Activated T-cell treated with anti-CD3 and anti-CD28 coated beads, Interleukin-2, amount 50 U/mL, for 4 hours (primary cell): Measurements from ENCODE around the gene REV3L. TPM values are rescaled to one million over a fixed set of nuclear protein-coding genes. Genes with fewer than 3 reads are reported as not detected.

Source experiments
- ATAC-seq, 2 donors: fragments of 200-7000 bp; cut with Tn5 transposase; one replicate each; pipeline ENCODE4 v1.10.0; 2021
- DNase-seq: peaks from one replicate; pipeline ENCODE4 v3.0.0-alpha.2; 2020
- H3K27me3 Mint-ChIP-seq: one replicate; pipeline ENCODE4 v1.8.0; 2021; ENCODE audit warnings: low read depth, mixed read lengths
- H3K36me3 Mint-ChIP-seq: one replicate; pipeline ENCODE4 v1.8.0; 2022; ENCODE audit warnings: mixed read lengths; ENCODE audit not compliant: insufficient read depth
- H3K4me1 Mint-ChIP-seq: one replicate; pipeline ENCODE4 v1.8.0; 2021; ENCODE audit warnings: low read depth, mixed read lengths
- H3K4me3 Mint-ChIP-seq: one replicate; pipeline ENCODE4 v1.8.0; 2021; ENCODE audit warnings: mild to moderate bottlenecking, moderate library complexity, mixed read lengths
- H3K9me3 Mint-ChIP-seq: one replicate; pipeline ENCODE4 v1.8.0; 2021; ENCODE audit warnings: mixed read lengths
- total RNA-seq, 3 donors: library from RNA; stranded (reverse); gene quantifications; one replicate each; pipeline ENCODE4 v1.2.1, GENCODE V29; 2021

REV3L gene
- total RNA-seq, 3 donors from 2014 or later, result 12.7 to 18.8 (median 14.5) TPM

DNA sequence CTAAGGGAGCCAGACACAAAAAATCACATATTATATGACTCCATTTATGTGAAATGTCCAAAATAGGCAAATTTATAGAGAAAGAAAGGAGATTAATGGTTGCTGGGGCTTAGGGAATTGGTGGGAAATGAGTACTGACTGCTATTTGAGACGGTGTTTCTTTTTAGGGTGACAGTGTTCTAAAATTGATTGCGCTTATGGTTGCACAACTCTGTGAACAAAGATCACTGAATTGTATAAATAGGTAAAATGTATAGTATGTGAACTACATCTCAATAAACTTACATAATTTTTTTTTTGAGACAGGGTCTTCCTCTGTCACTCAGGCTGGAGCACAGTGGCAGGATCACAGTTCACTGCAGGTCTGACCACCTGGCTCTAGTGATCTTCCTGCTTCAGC is 45.4 kb downstream of the REV3L start:
- ATAC-seq (no peak), DNase-seq (no peak)
- Mint-ChIP-seq H3K36me3 (peaks cover 16% of the 10 kb centered on the region), H3K27me3 (no peaks in the 10 kb centered on the region), H3K4me1 (peaks cover 45% of the 10 kb centered on the region), H3K4me3 (no peak overlapping the region), H3K9me3 (peaks cover 11% of the 10 kb centered on the region)

DNA sequence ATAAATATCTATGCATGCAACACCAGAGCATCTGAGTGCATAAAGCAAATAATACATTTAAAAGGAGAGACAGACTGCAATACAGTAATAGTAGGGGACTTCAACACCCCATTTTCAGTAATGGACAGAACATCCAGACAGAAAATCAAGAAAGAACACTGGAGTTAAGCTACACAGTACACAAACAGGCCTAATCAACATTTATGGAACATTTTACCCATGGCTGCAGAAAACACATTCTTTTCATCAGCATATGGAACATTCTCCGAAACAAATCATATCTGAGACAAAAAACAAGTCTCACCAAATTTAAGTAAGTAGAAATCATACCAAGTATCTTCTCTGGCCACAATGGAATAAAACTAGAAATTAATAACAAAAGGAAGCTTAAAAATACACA is 50.5 kb downstream of the REV3L start:
- no peaks in the 10 kb centered on the region for H3K27me3 Mint-ChIP-seq
- DNase-seq, result no peak
- no peak for ATAC-seq
- H3K9me3 Mint-ChIP-seq, result peaks cover 33% of the 10 kb centered on the region
- H3K4me3 Mint-ChIP-seq, result no peak overlapping the region
- peaks cover 55% of the 10 kb centered on the region for H3K4me1 Mint-ChIP-seq
- peaks cover 40% of the 10 kb centered on the region for H3K36me3 Mint-ChIP-seq

DNA sequence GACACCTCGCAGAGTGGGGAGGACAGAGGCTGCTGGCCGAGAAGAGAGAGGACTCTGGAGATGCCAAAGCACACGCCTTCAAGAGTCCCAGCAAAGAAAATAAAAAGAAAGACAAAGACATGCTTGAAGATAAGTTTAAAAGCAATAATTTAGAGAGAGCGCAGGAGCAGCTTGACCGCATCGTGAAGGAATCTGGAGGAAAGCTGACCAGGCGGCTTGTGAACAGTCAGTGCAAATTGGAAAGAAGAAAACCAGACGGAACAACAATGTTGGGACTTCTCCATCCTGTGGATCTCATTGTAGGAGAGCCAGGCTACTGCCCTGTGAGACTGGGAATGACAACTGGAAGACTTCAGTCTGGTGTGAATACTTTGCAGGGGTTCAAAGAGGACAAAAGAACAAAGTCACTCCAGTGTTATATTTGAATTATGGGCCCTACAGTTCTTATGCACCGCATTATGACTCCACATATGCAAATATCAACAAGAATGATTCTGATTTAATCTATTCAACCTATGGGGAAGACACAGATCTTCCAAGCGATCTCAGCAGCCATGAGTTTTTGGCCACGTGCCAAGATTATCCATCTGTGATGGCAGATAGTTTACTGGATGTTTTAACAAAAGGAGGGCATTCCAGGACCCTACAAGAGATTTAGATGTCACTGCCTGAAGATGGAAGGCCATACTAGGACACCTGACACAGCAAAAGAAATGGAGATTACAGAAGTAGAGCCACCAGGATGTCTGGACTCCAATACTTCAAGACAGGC is 52.2 kb downstream of the REV3L start:
- H3K9me3 Mint-ChIP-seq, result peaks cover 31% of the 10 kb centered on the region
- H3K27me3 Mint-ChIP-seq, result no peaks in the 10 kb centered on the region
- peaks cover 57% of the 10 kb centered on the region for H3K4me1 Mint-ChIP-seq
- H3K36me3 Mint-ChIP-seq, result peaks cover 40% of the 10 kb centered on the region
- no peak for ATAC-seq
- no peak overlapping the region for H3K4me3 Mint-ChIP-seq
- no peak for DNase-seq

DNA sequence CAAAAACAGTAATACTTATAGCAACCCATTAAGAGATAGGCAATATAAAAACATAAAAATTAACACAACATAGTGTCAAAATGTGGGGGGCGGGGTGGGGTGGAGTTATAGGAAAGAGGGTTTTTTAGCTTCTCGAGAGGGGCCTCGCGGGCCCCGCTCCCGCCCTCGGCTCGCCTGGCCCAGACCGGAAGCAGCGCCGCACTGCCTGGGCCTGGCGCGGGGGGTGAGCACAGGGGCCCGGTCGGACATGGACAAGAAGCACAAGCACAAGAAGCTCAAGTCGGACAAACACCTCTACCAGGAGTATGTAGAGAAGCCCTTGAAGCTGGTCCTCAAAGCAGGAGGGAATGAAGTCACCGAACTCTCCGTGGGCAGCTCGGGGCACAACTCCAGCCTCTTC is 53.4 kb downstream of the REV3L start:
- H3K36me3 Mint-ChIP-seq, result peaks cover 30% of the 10 kb centered on the region
- no peak overlapping the region for H3K4me3 Mint-ChIP-seq
- H3K9me3 Mint-ChIP-seq, result peaks cover 23% of the 10 kb centered on the region
- H3K27me3 Mint-ChIP-seq, result no peaks in the 10 kb centered on the region
- peaks cover 51% of the 10 kb centered on the region for H3K4me1 Mint-ChIP-seq
- DNase-seq (no peak), ATAC-seq (no peak)

DNA sequence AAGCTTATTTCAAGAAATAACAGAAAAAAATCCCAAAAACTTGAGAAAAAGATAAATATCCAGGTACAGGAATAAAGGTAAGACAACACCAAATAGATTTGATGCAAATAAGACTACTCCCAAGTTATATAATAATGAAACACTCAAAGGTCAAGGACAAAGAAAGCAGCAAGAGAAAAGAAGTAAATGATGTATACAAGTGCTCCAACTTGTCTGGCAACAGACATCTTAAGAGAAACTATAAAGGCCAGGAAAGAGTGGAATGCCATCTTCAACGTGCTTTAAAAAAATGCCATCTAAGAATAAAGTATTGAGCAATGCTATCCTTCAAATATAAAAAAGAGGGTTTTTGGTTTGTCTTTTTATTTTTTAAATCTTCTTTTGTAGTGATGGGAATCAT is 54.2 kb downstream of the REV3L start:
- no peak for DNase-seq
- Mint-ChIP-seq H3K9me3 (peaks cover 23% of the 10 kb centered on the region), H3K36me3 (peaks cover 30% of the 10 kb centered on the region), H3K27me3 (no peaks in the 10 kb centered on the region), H3K4me1 (peaks cover 56% of the 10 kb centered on the region), H3K4me3 (no peak overlapping the region)
- ATAC-seq, result no peak

DNA sequence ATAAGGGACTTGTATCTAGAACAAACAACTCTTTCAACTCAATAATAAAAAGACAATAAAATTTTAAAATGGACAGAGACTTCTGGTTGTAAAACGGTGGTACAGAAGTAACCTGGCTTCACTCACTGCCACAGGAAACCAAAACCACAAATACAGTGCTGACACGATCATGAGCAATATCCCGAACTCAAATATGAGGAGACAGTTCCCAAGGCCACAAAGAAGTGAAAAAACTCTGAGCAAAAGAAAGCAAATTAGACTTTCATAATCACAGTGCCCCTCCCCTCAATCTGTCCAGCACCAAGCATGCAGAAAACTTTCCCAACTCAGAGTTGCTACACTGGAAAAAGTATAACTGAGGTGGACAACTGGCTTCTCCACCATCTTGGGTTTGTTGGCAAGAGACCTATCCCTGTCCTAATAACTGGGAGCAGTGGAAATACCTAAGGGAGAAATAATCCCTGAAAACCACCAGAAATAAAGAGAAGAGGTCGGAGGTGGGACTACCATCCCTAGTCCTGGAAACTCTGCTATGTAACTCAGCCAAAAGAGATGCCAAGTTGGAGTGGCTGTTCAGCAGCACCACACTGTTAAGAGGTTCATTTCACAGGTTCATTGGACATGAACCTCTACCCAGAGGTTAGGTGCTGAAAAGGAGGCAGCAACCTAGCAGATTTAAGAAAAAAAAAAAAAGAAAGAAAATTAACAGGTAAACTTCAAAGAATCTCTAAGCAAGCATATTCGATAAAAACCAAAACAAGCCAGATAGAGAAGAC is 55.5 kb downstream of the REV3L start:
- DNase-seq (peak; percentile 4), ATAC-seq (peak; percentile 91 to 95)
- H3K4me3 Mint-ChIP-seq, result peak overlapping the region; percentile 67
- no peaks in the 10 kb centered on the region for H3K27me3 Mint-ChIP-seq
- H3K9me3 Mint-ChIP-seq, result peaks cover 23% of the 10 kb centered on the region
- peaks cover 32% of the 10 kb centered on the region for H3K36me3 Mint-ChIP-seq
- H3K4me1 Mint-ChIP-seq, result peaks cover 54% of the 10 kb centered on the region

DNA sequence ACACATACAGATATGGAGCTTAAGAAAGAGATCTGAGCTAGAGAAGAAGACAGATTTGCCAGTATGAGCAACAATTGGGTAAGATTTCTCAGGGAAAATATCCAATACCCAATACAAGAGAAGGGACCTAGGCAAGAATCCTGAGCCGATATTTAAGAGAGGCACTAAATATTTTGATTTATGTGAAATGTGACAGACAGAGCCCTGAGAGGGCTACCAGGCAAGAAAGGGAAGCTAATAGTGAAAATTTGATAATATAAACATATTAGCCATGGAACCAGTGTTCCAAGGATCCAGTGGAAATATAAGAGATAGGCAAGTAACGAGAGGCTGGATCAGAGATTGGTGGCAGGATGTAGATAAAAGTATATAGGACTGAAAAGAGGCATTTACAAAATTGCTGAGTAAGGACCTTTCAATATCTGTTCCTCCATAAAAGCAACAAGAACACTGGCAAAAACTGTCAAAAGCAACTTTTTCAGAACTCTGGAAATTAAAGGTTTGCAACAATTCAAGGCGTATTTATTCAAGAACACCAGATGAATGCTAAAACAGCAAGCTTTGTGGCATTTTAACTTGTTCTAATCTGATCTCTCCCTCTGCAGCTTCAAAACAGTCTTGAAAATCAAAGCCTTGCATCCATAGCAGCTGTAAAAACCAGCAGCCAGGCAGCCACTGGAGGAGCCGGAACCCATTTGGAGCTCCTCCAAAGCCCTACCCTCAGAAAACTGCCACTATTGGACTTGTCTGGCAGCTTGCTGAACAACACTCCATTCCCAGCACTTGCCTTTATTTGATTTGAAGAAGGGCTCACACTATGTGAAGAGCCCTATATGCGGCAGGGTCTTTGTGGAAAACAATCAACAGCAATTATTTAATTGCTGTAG is 58.8 kb downstream of the REV3L start:
- Mint-ChIP-seq H3K4me3 (no peak overlapping the region), H3K36me3 (peaks cover 17% of the 10 kb centered on the region), H3K4me1 (peaks cover 40% of the 10 kb centered on the region)

DNA sequence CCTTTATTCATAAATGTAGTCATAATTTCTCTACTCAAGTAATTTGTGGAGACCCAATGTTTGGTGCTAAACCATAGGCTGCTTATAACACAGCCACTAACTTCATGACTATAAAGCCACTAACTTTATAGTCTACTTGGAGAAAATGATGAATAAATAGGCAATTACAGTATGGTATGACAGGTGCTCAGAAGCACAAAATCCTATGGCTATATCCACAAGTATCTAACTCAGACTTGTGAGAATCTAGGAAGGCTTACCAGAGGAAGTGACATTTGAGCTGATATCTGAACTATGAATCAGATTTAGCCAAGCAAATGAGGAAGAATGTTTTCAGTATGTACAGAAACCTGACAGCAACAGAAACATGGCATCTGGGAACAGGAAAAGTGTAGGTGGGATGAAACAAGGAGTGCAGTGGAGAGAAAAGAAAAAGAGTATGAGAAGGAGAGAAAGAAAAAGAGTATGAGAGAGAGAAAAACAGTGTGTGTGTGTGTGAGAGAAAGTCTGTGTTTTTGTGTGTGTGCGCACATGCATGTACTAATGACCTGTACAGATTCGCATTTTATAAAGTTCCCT is 59.9 kb downstream of the REV3L start:
- Mint-ChIP-seq H3K36me3 (peaks cover 9% of the 10 kb centered on the region), H3K4me3 (no peak overlapping the region), H3K9me3 (peaks cover 7% of the 10 kb centered on the region), H3K4me1 (peaks cover 37% of the 10 kb centered on the region), H3K27me3 (no peaks in the 10 kb centered on the region)
- ATAC-seq (peak in 1 of 2 donors; percentile 18), DNase-seq (no peak)

More for the DNA sequence above, 58.8 kb downstream of the REV3L start:
- Mint-ChIP-seq H3K27me3 (no peaks in the 10 kb centered on the region), H3K9me3 (peaks cover 16% of the 10 kb centered on the region)
- ATAC-seq (no peak), DNase-seq (no peak)

DNA sequence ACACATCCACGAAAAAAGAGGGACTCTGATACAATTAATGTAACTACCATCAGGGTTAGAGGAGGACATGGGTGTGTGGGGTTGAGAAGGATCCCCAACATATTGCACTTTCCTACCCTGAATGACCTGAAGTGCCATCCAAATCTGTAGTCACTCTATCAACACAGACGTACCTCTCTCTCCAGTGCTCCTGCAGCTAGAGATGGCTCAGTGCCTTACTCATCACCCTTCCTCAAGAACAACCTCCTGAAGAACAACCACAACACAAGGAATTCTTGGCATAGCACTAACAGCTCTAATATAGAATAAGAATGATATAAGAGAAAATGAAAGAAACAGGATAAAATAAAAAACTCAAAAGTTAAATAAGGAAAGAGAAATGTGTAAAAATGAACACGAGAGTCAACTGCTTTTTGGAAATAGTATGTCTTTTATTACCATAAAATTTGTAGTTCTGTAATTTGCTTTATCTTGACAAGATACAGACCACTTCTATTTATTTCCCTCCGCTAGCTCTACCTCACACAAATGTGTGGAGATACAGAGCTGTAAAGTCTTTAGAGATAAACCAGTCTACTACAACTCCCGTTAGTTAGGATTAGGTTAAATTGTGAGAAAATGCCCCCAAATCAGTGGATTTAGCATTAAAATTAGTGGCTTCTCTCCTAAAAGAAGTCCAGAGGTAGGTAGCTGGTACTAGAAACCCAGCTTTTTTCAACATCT is 63.9 kb downstream of the REV3L start:
- Mint-ChIP-seq H3K27me3 (no peaks in the 10 kb centered on the region), H3K36me3 (peaks cover 3% of the 10 kb centered on the region), H3K4me1 (peaks cover 17% of the 10 kb centered on the region), H3K4me3 (no peak overlapping the region), H3K9me3 (no peaks in the 10 kb centered on the region)
- no peak for DNase-seq
- no peak for ATAC-seq

DNA sequence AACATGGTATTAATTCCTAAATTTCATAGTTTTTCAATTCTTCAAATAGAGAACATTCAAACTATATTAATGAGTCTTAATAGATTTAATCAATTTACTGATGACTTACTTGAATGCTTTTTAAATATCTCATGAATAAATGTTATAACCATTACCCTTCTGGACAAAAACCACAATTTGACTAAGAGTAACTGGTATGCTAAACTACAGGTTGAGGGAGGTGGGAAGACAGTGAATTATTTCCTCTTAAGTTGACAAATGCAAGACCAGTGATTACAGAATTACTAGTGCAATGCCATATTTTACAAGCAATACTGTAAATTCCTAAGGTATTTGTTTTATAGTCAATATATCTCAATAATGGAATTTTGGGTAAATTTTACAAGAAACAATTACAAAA is 65.1 kb downstream of the REV3L start:
- DNase-seq, result no peak
- H3K4me3 Mint-ChIP-seq, result no peak overlapping the region
- peaks cover 6% of the 10 kb centered on the region for H3K4me1 Mint-ChIP-seq
- no peaks in the 10 kb centered on the region for H3K27me3 Mint-ChIP-seq
- no peaks in the 10 kb centered on the region for H3K36me3 Mint-ChIP-seq
- ATAC-seq, result no peak
- no peaks in the 10 kb centered on the region for H3K9me3 Mint-ChIP-seq

DNA sequence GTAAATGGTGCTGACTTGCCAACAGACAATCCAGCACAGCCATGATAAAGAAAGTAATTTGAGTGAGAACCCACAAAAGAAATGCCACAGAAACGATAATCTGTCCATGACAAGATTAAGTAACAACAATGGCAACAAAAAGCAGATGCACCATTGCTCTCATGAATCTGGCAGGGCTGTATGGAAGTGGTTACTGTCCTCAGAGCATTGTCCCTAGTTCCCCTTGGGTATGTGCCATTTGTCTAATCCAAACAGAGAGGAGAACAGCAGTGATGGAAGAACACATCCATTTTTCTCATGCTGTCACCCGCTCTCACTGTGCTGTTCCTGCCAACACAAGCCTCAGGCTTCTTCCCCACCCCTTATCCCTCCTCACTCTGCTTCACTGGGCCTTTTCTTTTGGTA is 65.8 kb downstream of the REV3L start:
- Mint-ChIP-seq H3K4me1 (peaks cover 7% of the 10 kb centered on the region), H3K9me3 (no peaks in the 10 kb centered on the region), H3K4me3 (no peak overlapping the region), H3K36me3 (peaks cover 2% of the 10 kb centered on the region), H3K27me3 (no peaks in the 10 kb centered on the region)
- DNase-seq, result no peak
- no peak for ATAC-seq

DNA sequence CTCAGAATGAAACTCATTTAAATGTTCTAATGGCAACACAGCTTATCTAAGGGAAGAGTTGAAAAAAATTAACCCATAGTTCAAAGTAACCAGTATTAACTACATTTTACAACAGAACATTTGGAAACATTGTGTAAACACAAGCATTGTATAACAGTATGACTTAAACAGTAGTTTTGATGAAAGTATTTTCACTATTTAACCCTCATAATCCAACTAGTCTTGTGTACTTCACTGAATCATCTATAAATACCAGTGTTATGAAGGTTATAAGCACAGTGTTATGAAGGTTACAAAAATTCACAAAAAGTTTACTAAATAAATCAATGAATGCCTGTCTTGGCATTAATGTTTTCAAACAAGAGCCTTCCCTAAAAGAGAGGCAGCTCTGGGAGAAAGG is 66.5 kb downstream of the REV3L start:
- peaks cover 8% of the 10 kb centered on the region for H3K36me3 Mint-ChIP-seq
- H3K27me3 Mint-ChIP-seq, result no peaks in the 10 kb centered on the region
- no peaks in the 10 kb centered on the region for H3K9me3 Mint-ChIP-seq
- ATAC-seq, result no peak
- H3K4me3 Mint-ChIP-seq, result no peak overlapping the region
- peaks cover 9% of the 10 kb centered on the region for H3K4me1 Mint-ChIP-seq
- DNase-seq, result no peak

DNA sequence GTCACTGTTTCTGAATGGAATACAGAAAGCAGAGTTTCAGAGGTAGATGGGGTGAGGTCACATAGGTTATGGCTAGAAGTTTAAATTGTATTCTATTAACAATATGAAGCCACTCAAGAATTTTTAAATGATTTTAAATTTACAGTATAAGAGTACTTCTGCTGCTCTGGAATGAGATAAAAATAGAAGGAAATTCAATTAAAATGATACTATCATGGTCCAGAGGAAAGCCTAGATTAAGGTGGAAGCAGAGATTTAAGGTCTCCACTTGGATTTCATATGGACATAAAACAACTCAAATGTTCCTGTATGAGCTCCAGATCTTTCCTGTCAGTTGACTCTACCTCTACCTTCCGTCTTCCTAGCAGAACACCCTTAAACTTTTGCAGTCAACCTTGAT is 68.6 kb downstream of the REV3L start:
- Mint-ChIP-seq H3K4me3 (no peak overlapping the region), H3K27me3 (no peaks in the 10 kb centered on the region), H3K9me3 (no peaks in the 10 kb centered on the region), H3K4me1 (peaks cover 14% of the 10 kb centered on the region), H3K36me3 (peaks cover 23% of the 10 kb centered on the region)
- DNase-seq (no peak), ATAC-seq (no peak)
